SJSA1 (cell line): ENCODE data around the gene TUBB6. TPM values are rescaled to one million over a fixed set of nuclear protein-coding genes. Genes with fewer than 3 reads are reported as not detected.
A peak's percentile ranks its signal among the peaks of the same experiment; 100 is the strongest.

Experiments used
- DNase-seq, 2 experiments: peaks; one replicate each; pipeline ENCODE4 v3.0.0-alpha.2; 2015 to 2020; ENCODE audit warnings: low spot score in 2 of 2, low read depth in 1 of 2
- H3K27ac ChIP-seq: fragments of 250-450 bp; sonication (Bioruptor Pico); 2 replicates; pipeline ENCODE4 v1.5.1; 2020; ENCODE audit warnings: mild to moderate bottlenecking, moderate library complexity
- H3K27me3 ChIP-seq: fragments of 250-450 bp; sonication (Bioruptor Pico); replicated peaks from 2 replicates; pipeline ENCODE4 v1.5.1; 2020; ENCODE audit warnings: mild to moderate bottlenecking, moderate library complexity
- H3K36me3 ChIP-seq: fragments of 250-450 bp; sonication (Bioruptor Pico); 2 replicates; pipeline ENCODE4 v1.5.1; 2020; ENCODE audit warnings: mild to moderate bottlenecking
- H3K4me1 ChIP-seq: fragments of 250-450 bp; sonication (Bioruptor Pico); replicated peaks from 2 replicates; pipeline ENCODE4 v1.6.1; 2021; ENCODE audit warnings: mild to moderate bottlenecking
- H3K4me3 ChIP-seq: fragments of 250-450 bp; sonication (Bioruptor Pico); 2 replicates; pipeline ENCODE4 v1.5.1; 2020; ENCODE audit warnings: mild to moderate bottlenecking
- H3K9me3 ChIP-seq: fragments of 250-450 bp; sonication (Bioruptor Pico); replicated peaks from 2 replicates; pipeline ENCODE4 v1.5.1; 2020; ENCODE audit warnings: mild to moderate bottlenecking
- total RNA-seq: library from RNA; depleted of rRNA; stranded (reverse); fragments of >200 nt; shearing (Covaris generic); gene quantifications from 2 replicates; pipeline ENCODE4 v1.2.3, GENCODE V29; 2014

The TUBB6 gene
- total RNA-seq, 1 experiment from 2014 or later = 738 TPM

GRCh38 chr18:12314591-12315305, 6.7 kb downstream of the TUBB6 start:
- Histone ChIP-seq H3K27ac (no peak overlapping the region), H3K9me3 (peaks cover 6% of the 10 kb centered on the region), H3K4me3 (no peak overlapping the region), H3K36me3 (peaks cover 98% of the 10 kb centered on the region), H3K4me1 (peaks cover 19% of the 10 kb centered on the region), H3K27me3 (no peaks in the 10 kb centered on the region)
- DNase-seq = no peak

GRCh38 chr18:12315490-12315889, 7.4 kb downstream of the TUBB6 start:
- Histone ChIP-seq H3K27me3 (no peaks in the 10 kb centered on the region), H3K4me3 (no peak overlapping the region), H3K36me3 (peaks cover 98% of the 10 kb centered on the region), H3K9me3 (peaks cover 6% of the 10 kb centered on the region), H3K4me1 (peaks cover 13% of the 10 kb centered on the region), H3K27ac (no peak overlapping the region)
- no peak for DNase-seq

GRCh38 chr18:12315911-12316310, 7.9 kb downstream of the TUBB6 start:
- peaks cover 6% of the 10 kb centered on the region for H3K9me3 ChIP-seq
- no peak overlapping the region for H3K4me3 ChIP-seq
- H3K36me3 ChIP-seq = peaks cover 98% of the 10 kb centered on the region
- no peak overlapping the region for H3K27ac ChIP-seq
- no peak for DNase-seq
- H3K27me3 ChIP-seq = no peaks in the 10 kb centered on the region
- H3K4me1 ChIP-seq = peaks cover 10% of the 10 kb centered on the region

- no peak for DNase-seq
These were observed 9.8 kb downstream of the TUBB6 start for GRCh38 chr18:12317664-12318333.

GRCh38 chr18:12318334-12318697, 10.3 kb downstream of the TUBB6 start:
- peaks cover 10% of the 10 kb centered on the region for H3K4me1 ChIP-seq
- no peak for DNase-seq
- no peaks in the 10 kb centered on the region for H3K27me3 ChIP-seq
- H3K9me3 ChIP-seq = no peaks in the 10 kb centered on the region; the same call in 1 of the 2 replicates
- H3K27ac ChIP-seq = no peak overlapping the region
- no peak overlapping the region for H3K4me3 ChIP-seq
- H3K36me3 ChIP-seq = peaks cover 98% of the 10 kb centered on the region

More at GRCh38 chr18:12317664-12318333, 9.8 kb downstream of the TUBB6 start:
- no peak overlapping the region for H3K27ac ChIP-seq
- H3K36me3 ChIP-seq = peaks cover 98% of the 10 kb centered on the region
- peaks cover 10% of the 10 kb centered on the region for H3K4me1 ChIP-seq
- no peaks in the 10 kb centered on the region for H3K27me3 ChIP-seq
- no peak overlapping the region for H3K4me3 ChIP-seq
- H3K9me3 ChIP-seq = no peaks in the 10 kb centered on the region; the same call in 1 of the 2 replicates

GRCh38 chr18:12318857-12319256, 10.8 kb downstream of the TUBB6 start:
- Histone ChIP-seq H3K27me3 (no peaks in the 10 kb centered on the region), H3K4me3 (no peak overlapping the region), H3K4me1 (peaks cover 10% of the 10 kb centered on the region), H3K36me3 (peaks cover 98% of the 10 kb centered on the region), H3K27ac (no peak overlapping the region), H3K9me3 (no peaks in the 10 kb centered on the region; the same call in 1 of the 2 replicates)
- no peak for DNase-seq

- Histone ChIP-seq H3K4me1 (peaks cover 5% of the 10 kb centered on the region), H3K9me3 (no peaks in the 10 kb centered on the region; the same call in 1 of the 2 replicates), H3K36me3 (peaks cover 97% of the 10 kb centered on the region), H3K4me3 (no peak overlapping the region), H3K27me3 (no peaks in the 10 kb centered on the region), H3K27ac (no peak overlapping the region)
- DNase-seq = no peak
These were observed 13.3 kb downstream of the TUBB6 start for GRCh38 chr18:12321333-12321732.

GRCh38 chr18:12324991-12325725, 17.1 kb downstream of the TUBB6 start:
- no peak for DNase-seq
- H3K36me3 ChIP-seq = peaks cover 99% of the 10 kb centered on the region

GRCh38 chr18:12325726-12326245, 17.7 kb downstream of the TUBB6 start:
- no peak overlapping the region for H3K4me3 ChIP-seq
- no peak overlapping the region for H3K27ac ChIP-seq
- H3K4me1 ChIP-seq = peaks cover 5% of the 10 kb centered on the region
- H3K9me3 ChIP-seq = no peaks in the 10 kb centered on the region; the same call in 1 of the 2 replicates
- H3K27me3 ChIP-seq = no peaks in the 10 kb centered on the region
- no peak for DNase-seq
- H3K36me3 ChIP-seq = peaks cover 95% of the 10 kb centered on the region

More at GRCh38 chr18:12324991-12325725, 17.1 kb downstream of the TUBB6 start:
- Histone ChIP-seq H3K4me1 (peaks cover 5% of the 10 kb centered on the region), H3K9me3 (no peaks in the 10 kb centered on the region; the same call in 1 of the 2 replicates), H3K27ac (no peak overlapping the region), H3K27me3 (no peaks in the 10 kb centered on the region), H3K4me3 (no peak overlapping the region)

- H3K4me1 ChIP-seq = peaks cover 5% of the 10 kb centered on the region
- no peak overlapping the region for H3K4me3 ChIP-seq
- no peak for DNase-seq
- no peaks in the 10 kb centered on the region for H3K9me3 ChIP-seq
- no peaks in the 10 kb centered on the region for H3K27me3 ChIP-seq
- no peak overlapping the region for H3K27ac ChIP-seq
- H3K36me3 ChIP-seq = peaks cover 91% of the 10 kb centered on the region
These were observed 18.8 kb downstream of the TUBB6 start for GRCh38 chr18:12326711-12327460.

GRCh38 chr18:12327510-12328178, 19.6 kb downstream of the TUBB6 start:
- H3K27ac ChIP-seq = no peak overlapping the region
- peak; percentile 70 to 91 for DNase-seq
- no peaks in the 10 kb centered on the region for H3K9me3 ChIP-seq
- peaks cover 5% of the 10 kb centered on the region for H3K4me1 ChIP-seq
- H3K4me3 ChIP-seq = no peak overlapping the region
- H3K36me3 ChIP-seq = peaks cover 83% of the 10 kb centered on the region
- H3K27me3 ChIP-seq = no peaks in the 10 kb centered on the region

GRCh38 chr18:12328179-12328823, 20.3 kb downstream of the TUBB6 start:
- H3K27me3 ChIP-seq = no peaks in the 10 kb centered on the region
- no peak for DNase-seq
- no peaks in the 10 kb centered on the region for H3K9me3 ChIP-seq
- H3K36me3 ChIP-seq = peaks cover 77% of the 10 kb centered on the region
- H3K4me3 ChIP-seq = no peak overlapping the region
- H3K27ac ChIP-seq = no peak overlapping the region
- H3K4me1 ChIP-seq = peaks cover 5% of the 10 kb centered on the region
